OCI-LY7 (cell line): Measurements from ENCODE around the gene PLEKHA6.

Source experiments
- EZH2phosphoT487 ChIP-seq: fragments of 200-600 bp; sonication (generic); IDR thresholded peaks from 2 replicates; pipeline ENCODE4 v1.6.1; 2018; ENCODE audit warnings: low read depth, borderline replicate concordance, mild to moderate bottlenecking, mixed run types, antibody characterized with exemption, low read length, moderate library complexity, mixed read lengths
- TF ChIP-seq, protein P1 (sequence below): fragments of 200-600 bp; sonication (generic); conservative IDR thresholded peaks from 2 replicates; pipeline ENCODE4 v1.5.1; 2014; ENCODE audit warnings: mild to moderate bottlenecking, antibody characterized with exemption, low read length, moderate library complexity, mixed read lengths

DNA sequence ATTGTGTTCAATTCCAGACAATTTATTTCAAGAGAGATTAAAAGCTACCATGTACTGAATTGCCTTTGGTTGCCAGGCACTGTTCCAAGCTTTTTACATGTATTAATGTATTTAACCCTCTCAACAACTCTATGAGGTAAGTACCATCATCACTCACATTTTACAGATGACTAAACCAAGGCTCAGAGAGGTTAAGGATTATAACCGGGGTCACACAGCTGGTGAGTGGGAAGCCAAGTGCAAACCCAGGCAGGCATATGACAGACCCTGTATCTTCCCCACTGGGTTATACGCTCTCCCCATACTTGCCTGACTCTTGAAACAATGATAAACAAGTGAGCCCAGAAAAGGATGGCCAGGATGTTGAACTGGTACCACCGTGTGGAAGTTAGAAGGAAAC, 16.5 kb downstream of the PLEKHA6 start:
- TF ChIP-seq EZH2phosphoT487, result no peak
- TF ChIP-seq, protein P1, sequence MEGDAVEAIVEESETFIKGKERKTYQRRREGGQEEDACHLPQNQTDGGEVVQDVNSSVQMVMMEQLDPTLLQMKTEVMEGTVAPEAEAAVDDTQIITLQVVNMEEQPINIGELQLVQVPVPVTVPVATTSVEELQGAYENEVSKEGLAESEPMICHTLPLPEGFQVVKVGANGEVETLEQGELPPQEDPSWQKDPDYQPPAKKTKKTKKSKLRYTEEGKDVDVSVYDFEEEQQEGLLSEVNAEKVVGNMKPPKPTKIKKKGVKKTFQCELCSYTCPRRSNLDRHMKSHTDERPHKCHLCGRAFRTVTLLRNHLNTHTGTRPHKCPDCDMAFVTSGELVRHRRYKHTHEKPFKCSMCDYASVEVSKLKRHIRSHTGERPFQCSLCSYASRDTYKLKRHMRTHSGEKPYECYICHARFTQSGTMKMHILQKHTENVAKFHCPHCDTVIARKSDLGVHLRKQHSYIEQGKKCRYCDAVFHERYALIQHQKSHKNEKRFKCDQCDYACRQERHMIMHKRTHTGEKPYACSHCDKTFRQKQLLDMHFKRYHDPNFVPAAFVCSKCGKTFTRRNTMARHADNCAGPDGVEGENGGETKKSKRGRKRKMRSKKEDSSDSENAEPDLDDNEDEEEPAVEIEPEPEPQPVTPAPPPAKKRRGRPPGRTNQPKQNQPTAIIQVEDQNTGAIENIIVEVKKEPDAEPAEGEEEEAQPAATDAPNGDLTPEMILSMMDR, result no peak
